K562 (cell line): Measurements from ENCODE around the gene SIM1. TPM values are rescaled to one million over a fixed set of nuclear protein-coding genes. Genes with fewer than 3 reads are reported as not detected.

Experiments
- ATAC-seq: fragments of 200-7000 bp; cut with Tn5 transposase; 3 replicates; pipeline ENCODE4 v1.9.1; 2020; ENCODE audit warnings: moderate library complexity
- BruUV-seq: library from RNA; stranded (reverse); fragments of 400-500 nt; replicated peaks from 2 replicates; lab custom pipeline; 2021; lab: Mats Ljungman, UMichigan
- CTCF ChIA-PET: fragments of 300-600 bp; formaldehyde crosslinking; extraction: SDS; loops from one replicate; lab custom pipeline; 2021; ENCODE audit warnings: low intra/inter-chr PET ratio; lab: Yijun Ruan, JAX
- POLR2A ChIA-PET: fragments of 300-600, 350-650 bp; sonication (Branson Sonifier 250); formaldehyde crosslinking; extraction: SDS; loops from one replicate; lab custom pipeline; 2021; ENCODE audit warnings: antibody characterized with exemption, inconsistent platforms; lab: Yijun Ruan, JAX
- DNase-seq, 4 experiments: peaks; one replicate each; pipeline versions ENCODE4 v3.0.0 to v3.0.0-alpha.2; 2011 to 2018; ENCODE audit warnings: low spot score in 3 of 4, mixed read lengths in 3 of 4; ENCODE audit errors: extremely low read depth in 1 of 4
- FAIRE-seq: peaks from 2 replicates; lab custom pipeline; 2011; peaks lifted over from hg19 to GRCh38; lab: Jason Lieb, UNC
- H2AFZ ChIP-seq: 2 replicates; pipeline ENCODE4 v1.6.0; 2011; ENCODE audit warnings: low read depth, low read length, control low read depth, inconsistent platforms
- H3K27ac ChIP-seq: fragments of 200-600 bp; 3 replicates; pipeline ENCODE4 v1.8.0; 2011; ENCODE audit warnings: low read depth, mild to moderate bottlenecking, control low read depth, inconsistent platforms, low read length, moderate library complexity, mixed read lengths; ENCODE audit errors: extremely low read depth
- H3K27me3 ChIP-seq, 2 experiments: fragments of 300-600 bp in 1 of 2; 2 replicates in 1 of 2; 3 replicates in 1 of 2; pipeline versions ENCODE4 v1.6.0 to v1.8.0; 2011; ENCODE audit warnings: inconsistent platforms in 2 of 2, low read length in 2 of 2, mild to moderate bottlenecking in 1 of 2, mixed read lengths in 1 of 2, moderate library complexity in 1 of 2; ENCODE audit not compliant: control insufficient read depth in 2 of 2, insufficient read depth in 2 of 2
- H3K36me3 ChIP-seq: fragments of 300-600 bp; 3 replicates; pipeline ENCODE4 v1.8.0; 2011; ENCODE audit warnings: mild to moderate bottlenecking, low read length, inconsistent platforms; ENCODE audit not compliant: control insufficient read depth, insufficient read depth
- H3K4me1 ChIP-seq, 2 experiments: fragments of 200-600 bp in 1 of 2; replicated peaks in 1 of 2; 2 replicates in 1 of 2; 3 replicates in 1 of 2; pipeline versions ENCODE4 v1.5.1 to v1.8.0; 2011; ENCODE audit warnings: inconsistent platforms in 2 of 2, low read length in 2 of 2, mild to moderate bottlenecking in 1 of 2, mixed read lengths in 1 of 2, moderate library complexity in 1 of 2; ENCODE audit not compliant: control insufficient read depth in 2 of 2, insufficient read depth in 2 of 2
- H3K4me2 ChIP-seq: 2 replicates; pipeline ENCODE4 v1.6.1; 2011; ENCODE audit warnings: low read length, control low read depth, inconsistent platforms, mixed read lengths; ENCODE audit not compliant: insufficient read depth
- H3K4me3 ChIP-seq: fragments of 200-600 bp; sonication (generic), shearing (Covaris generic); 2 replicates; pipeline ENCODE4 v1.5.1; 2016; ENCODE audit warnings: control low read depth, inconsistent platforms
- H3K79me2 ChIP-seq: fragments of 200-600 bp; 3 replicates; pipeline ENCODE4 v1.8.0; 2011; ENCODE audit warnings: low read length, inconsistent platforms; ENCODE audit not compliant: control insufficient read depth, insufficient read depth
- H3K9ac ChIP-seq, 2 experiments: 2 replicates each; pipeline versions ENCODE4 v1.6.0 to v1.6.1; 2011; ENCODE audit warnings: low read depth in 2 of 2, low read length in 2 of 2, control low read depth in 1 of 2, inconsistent platforms in 1 of 2, mild to moderate bottlenecking in 1 of 2, mixed read lengths in 1 of 2; ENCODE audit not compliant: insufficient read depth in 1 of 2
- H3K9me1 ChIP-seq: one replicate; pipeline ENCODE4 v1.6.0; 2011; ENCODE audit warnings: inconsistent platforms, mild to moderate bottlenecking, low read length, moderate library complexity; ENCODE audit not compliant: control insufficient read depth, insufficient read depth
- H3K9me3 ChIP-seq: replicated peaks from 2 replicates; pipeline ENCODE4 v1.5.1; 2011; ENCODE audit warnings: low read depth, low read length, inconsistent platforms; ENCODE audit not compliant: control insufficient read depth, insufficient read depth
- H4K20me1 ChIP-seq: replicated peaks from 2 replicates; pipeline ENCODE4 v1.6.1; 2011; ENCODE audit warnings: low read length, inconsistent platforms, mixed read lengths; ENCODE audit not compliant: control insufficient read depth, insufficient read depth
- BMI1 ChIP-seq: fragments of 150-350 bp; IDR thresholded peaks from 2 replicates; pipeline ENCODE4 v1.6.1; 2014; ENCODE audit warnings: low read length
- CTCF ChIP-seq, 3 experiments: IDR thresholded peaks in 2 of 3; conservative IDR thresholded peaks in 1 of 3; 2 replicates each; pipeline ENCODE4 v1.5.1; 2011 to 2012; ENCODE audit warnings: low read length in 3 of 3, mild to moderate bottlenecking in 3 of 3, control low read depth in 2 of 3, improper control_type of control experiment in 1 of 3, inconsistent platforms in 1 of 3, low read depth in 1 of 3, mixed read lengths in 1 of 3, moderate library complexity in 1 of 3; ENCODE audit not compliant: insufficient read depth in 2 of 3
- ESRRA ChIP-seq: fragments of 450-650 bp; IDR thresholded peaks from 2 replicates; pipeline ENCODE4 v1.6.1; 2014; ENCODE audit warnings: low read depth, mild to moderate bottlenecking, moderate library complexity, borderline replicate concordance
- KLF13 ChIP-seq: fragments of 450-650 bp; IDR thresholded peaks from 2 replicates; pipeline ENCODE4 v1.6.1; 2016; ENCODE audit warnings: missing genetic modification characterization, low read depth, mild to moderate bottlenecking, missing compliant biosample characterization, moderate library complexity, borderline replicate concordance
- MXI1 ChIP-seq: IDR thresholded peaks from 2 replicates; pipeline ENCODE4 v1.6.1; 2011; ENCODE audit warnings: low read depth, mild to moderate bottlenecking, improper control_type of control experiment, low read length
- NRF1 ChIP-seq, 2 experiments: fragments of 450-650 bp; IDR thresholded peaks in 1 of 2; conservative IDR thresholded peaks in 1 of 2; 2 replicates each; pipeline ENCODE4 v1.6.1; 2014; ENCODE audit warnings: mild to moderate bottlenecking in 2 of 2
- RBFOX2 ChIP-seq: fragments of 200-400 bp; formaldehyde crosslinking; IDR thresholded peaks from 2 replicates; pipeline ENCODE4 v1.6.1; 2017; ENCODE audit warnings: low read depth, mild to moderate bottlenecking, low read length, moderate library complexity
- SMAD4 ChIP-seq: fragments of 250-450 bp; sonication (Bioruptor Pico); conservative IDR thresholded peaks from 2 replicates; pipeline ENCODE4 v1.8.0; 2021; ENCODE audit warnings: inconsistent platforms, mild to moderate bottlenecking, moderate library complexity
- ZMIZ1 ChIP-seq, 2 experiments: fragments of 150-350 bp in 1 of 2; IDR thresholded peaks; 2 replicates each; pipeline ENCODE4 v1.6.1; 2012 to 2016; ENCODE audit warnings: low read depth in 2 of 2, low read length in 2 of 2, mild to moderate bottlenecking in 1 of 2, moderate library complexity in 1 of 2
- ZNF184 ChIP-seq: sonication (generic); formaldehyde crosslinking; IDR thresholded peaks from 2 replicates; pipeline ENCODE4 v1.5.0; 2020; ENCODE audit warnings: missing genetic modification reagents
- ZNF57 ChIP-seq: fragments of 450-650 bp; formaldehyde crosslinking; IDR thresholded peaks from 2 replicates; pipeline ENCODE4 v1.4.0; 2020; ENCODE audit warnings: mild to moderate bottlenecking, moderate library complexity
- ZNF717 ChIP-seq: fragments of 250-450 bp; sonication (Bioruptor Pico); IDR thresholded peaks from 2 replicates; pipeline ENCODE4 v1.5.0; 2021
- WGBS: fragments of 100-300 bp; shearing (Covaris generic); methylation state at CpG from one replicate; pipeline ENCODE4 v1.1.6; 2016; ENCODE audit warnings: low coverage, mixed read lengths; ENCODE audit not compliant: insufficient coverage; ENCODE audit errors: missing lambda C conversion rate; 5-methylcytosine and 5-hydroxymethylcytosine counted together
- in situ Hi-C: fragments of 300-500 bp; cut with MboI; formaldehyde crosslinking; loops from 4 replicates; pipeline ENCODE4 v1.15.0; 2018; ENCODE audit warnings: inconsistent platforms, mixed read lengths
- intact Hi-C: fragments of 100-400 bp; cut with micrococcal nuclease; formaldehyde crosslinking; loops from 2 replicates; pipeline ENCODE4 v1.14.2; 2022
- polyA plus RNA-seq, 8 experiments: library from polyadenylated mRNA; depleted of rRNA in 4 of 8; stranded (reverse) in 5 of 8; unstranded in 3 of 8; fragments of >200 nt; fragmentation: Nextera tagmentation in 2 of 8; fragmentation: Illumina TruSeq in 1 of 8; extraction: Ambion mirVana in 2 of 8; extraction: Trizol in 1 of 8; gene quantifications; 2 replicates each; pipeline versions ENCODE4 v1.2.1 to v1.2.3, GENCODE V29; 2011 to 2014; ENCODE audit warnings: inconsistent platforms in 1 of 8, missing spikeins in 1 of 8
- total RNA-seq, 7 experiments: library from RNA; depleted of rRNA in 6 of 7; stranded (reverse); fragments of >200 nt in 6 of 7; fragmentation: Illumina TruSeq in 2 of 7; extraction: Trizol in 2 of 7; gene quantifications; 2 replicates each; pipeline versions ENCODE4 v1.2.1 to v1.2.3, GENCODE V29; 2011 to 2021; ENCODE audit warnings: low replicate concordance in 1 of 7

The SIM1 gene
- total and polyA plus RNA-seq, 9 of the 15 experiments (the other 6 are each of a cell fraction or from before 2014, with no cell fraction given) = not detected

- H4K20me1 ChIP-seq = no peaks in the 10 kb centered on the region
- H2AFZ ChIP-seq = no peak overlapping the region
- H3K4me2 ChIP-seq = no peak overlapping the region
- H3K27me3 ChIP-seq = no peaks in the 10 kb centered on the region; a peak in 1 of 5 replicates
- DNase-seq (no peak), FAIRE-seq (no peak), ATAC-seq (no peak)
- intact Hi-C loops (no loop called here), in situ Hi-C loops (no loop called here)
- CTCF ChIA-PET = no interaction called here
- H3K9ac ChIP-seq = no peak overlapping the region
- H3K79me2 ChIP-seq = no peaks in the 10 kb centered on the region
- POLR2A ChIA-PET = no interaction called here
- H3K27ac ChIP-seq = no peak overlapping the region
- H3K36me3 ChIP-seq = no peaks in the 10 kb centered on the region
- no TSS peak for BruUV-seq
- 3% methylated on average over 2 of the region's 2 CpGs for WGBS
- no peaks in the 10 kb centered on the region for H3K9me3 ChIP-seq
- no peak overlapping the region for H3K4me3 ChIP-seq
- no peaks in the 10 kb centered on the region for H3K4me1 ChIP-seq
- no peaks in the 10 kb centered on the region for H3K9me1 ChIP-seq
- TF ChIP-seq KLF13 (no peak), RBFOX2 (no peak), CTCF (IDR thresholded peaks at IDR 0.05 in 2 of 3, conservative IDR thresholded peaks at IDR 0.05 in 1 of 3; ENCODE audit: insufficient read depth in 2 of 3, low read depth in 1 of 3, low read length in 3 of 3) (no peak)
These were observed 117.9 kb downstream of the SIM1 start for GRCh38 chr6:100346828-100347227.

- H3K9ac ChIP-seq = no peak overlapping the region
- no peak overlapping the region for H2AFZ ChIP-seq
- H3K9me3 ChIP-seq = no peaks in the 10 kb centered on the region
- H3K4me1 ChIP-seq = no peaks in the 10 kb centered on the region
- no peaks in the 10 kb centered on the region for H3K79me2 ChIP-seq
- H3K36me3 ChIP-seq = no peaks in the 10 kb centered on the region
- ChIA-PET CTCF (no interaction called here), POLR2A (no interaction called here)
- H3K4me3 ChIP-seq = no peak overlapping the region
- H3K4me2 ChIP-seq = no peak overlapping the region
- no peaks in the 10 kb centered on the region for H3K9me1 ChIP-seq
- intact Hi-C loops (no loop called here), in situ Hi-C loops (no loop called here)
- no peaks in the 10 kb centered on the region; a peak in 1 of 5 replicates for H3K27me3 ChIP-seq
- no peak for ATAC-seq
- no peaks in the 10 kb centered on the region for H4K20me1 ChIP-seq
- no peak for FAIRE-seq
- no TSS peak for BruUV-seq
- no peak for DNase-seq
- H3K27ac ChIP-seq = no peak overlapping the region
- WGBS = 0% methylated on average over 2 of the region's 2 CpGs
- TF ChIP-seq BMI1 (no peak), ZNF184 (CRISPR knock-in tag) (no peak), ZMIZ1 (IDR thresholded peaks at IDR 0.05; ENCODE audit: low read depth in 2 of 2, low read length in 2 of 2) (no peak), ZNF57 (CRISPR knock-in tag) (no peak), MXI1 (no peak), SMAD4 (CRISPR knock-in tag) (no peak), ESRRA (no peak), ZNF717 (CRISPR knock-in tag) (no peak), NRF1 (conservative IDR thresholded peaks at IDR 0.05 in 1 of 2, IDR thresholded peaks at IDR 0.05 in 1 of 2) (no peak)
These were observed 118.5 kb downstream of the SIM1 start for GRCh38 chr6:100346203-100346602.
